AG09309 (cell line): Measurements from ENCODE around the gene ADCY1.

Source experiments
- DNase-seq: peaks from one replicate; pipeline ENCODE4 v3.0.0-alpha.2; 2010; ENCODE audit warnings: low read depth
- H3K4me3 ChIP-seq: 2 replicates; pipeline ENCODE4 v1.5.1; 2011; ENCODE audit warnings: mild to moderate bottlenecking, low read depth, low read length, moderate library complexity; ENCODE audit not compliant: control insufficient read depth
- CTCF ChIP-seq: IDR thresholded peaks from 2 replicates; pipeline ENCODE4 v1.5.1; 2011; ENCODE audit warnings: mild to moderate bottlenecking, low read depth, low read length, inconsistent platforms; ENCODE audit not compliant: insufficient read depth, control insufficient read depth; ENCODE audit errors: missing control alignments

The ADCY1 gene

GRCh38 chr7:45598886-45599520 is 24.8 kb downstream of the ADCY1 start:
- no peak overlapping the region for H3K4me3 ChIP-seq
- no peak for TF ChIP-seq CTCF
- no peak for DNase-seq

- H3K4me3 ChIP-seq: no peak overlapping the region
- no peak for TF ChIP-seq CTCF
- DNase-seq: no peak
These were observed 25.9 kb downstream of the ADCY1 start for GRCh38 chr7:45599851-45600706.

- no peak overlapping the region for H3K4me3 ChIP-seq
- no peak for TF ChIP-seq CTCF
- DNase-seq: no peak
These were observed 26.9 kb downstream of the ADCY1 start for GRCh38 chr7:45601094-45601493.

GRCh38 chr7:45601816-45602540 is 27.8 kb downstream of the ADCY1 start:
- no peak overlapping the region for H3K4me3 ChIP-seq
- DNase-seq: no peak
- TF ChIP-seq CTCF: no peak

GRCh38 chr7:45606050-45606449 is 31.9 kb downstream of the ADCY1 start:
- H3K4me3 ChIP-seq: no peak overlapping the region
- TF ChIP-seq CTCF: no peak
- no peak for DNase-seq

GRCh38 chr7:45606931-45607330 is 32.8 kb downstream of the ADCY1 start:
- H3K4me3 ChIP-seq: no peak overlapping the region
- no peak for DNase-seq
- no peak for TF ChIP-seq CTCF
